CD4-positive, alpha-beta T cell treated with Interleukin-1 beta for 1 hour (primary cell): ENCODE data around the gene SH2D6.
"Not testable (repeated sequence)": the region's sequence is repeated elsewhere in the genome, so short reads cannot be mapped to it uniquely, and the experiment has no call there.

Experiments
- DNase-seq, 2 donors: peaks; one replicate each; pipeline ENCODE4 v3.0.0-alpha.2; 2020 to 2022

SH2D6 gene

GRCh38 chr2:85423525-85423924, 5.0 kb downstream of the SH2D6 start:
- DNase-seq, result no peak

DNA sequence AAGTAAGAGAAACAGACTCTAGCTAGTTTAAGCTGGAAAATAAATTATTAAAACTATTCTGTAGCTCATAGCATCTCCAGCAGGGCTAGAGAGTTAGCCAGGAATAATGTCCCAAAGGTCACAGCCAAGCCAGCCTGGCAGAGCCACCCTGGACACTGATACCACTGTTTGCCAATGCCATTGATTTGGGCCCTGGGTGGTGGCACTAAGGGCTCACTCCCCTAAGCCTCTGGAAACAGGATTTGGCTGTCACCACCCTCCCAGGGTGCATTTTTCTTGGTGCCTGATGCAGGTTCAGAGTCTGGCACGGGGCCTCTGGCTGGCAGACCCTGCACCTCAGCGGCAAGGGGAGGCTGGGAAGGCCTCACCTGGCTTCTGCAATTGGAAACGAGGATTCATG, 7.1 kb downstream of the SH2D6 start:
- no peak for DNase-seq

GRCh38 chr2:85427300-85427835, 8.9 kb downstream of the SH2D6 start:
- no peak for DNase-seq

DNA sequence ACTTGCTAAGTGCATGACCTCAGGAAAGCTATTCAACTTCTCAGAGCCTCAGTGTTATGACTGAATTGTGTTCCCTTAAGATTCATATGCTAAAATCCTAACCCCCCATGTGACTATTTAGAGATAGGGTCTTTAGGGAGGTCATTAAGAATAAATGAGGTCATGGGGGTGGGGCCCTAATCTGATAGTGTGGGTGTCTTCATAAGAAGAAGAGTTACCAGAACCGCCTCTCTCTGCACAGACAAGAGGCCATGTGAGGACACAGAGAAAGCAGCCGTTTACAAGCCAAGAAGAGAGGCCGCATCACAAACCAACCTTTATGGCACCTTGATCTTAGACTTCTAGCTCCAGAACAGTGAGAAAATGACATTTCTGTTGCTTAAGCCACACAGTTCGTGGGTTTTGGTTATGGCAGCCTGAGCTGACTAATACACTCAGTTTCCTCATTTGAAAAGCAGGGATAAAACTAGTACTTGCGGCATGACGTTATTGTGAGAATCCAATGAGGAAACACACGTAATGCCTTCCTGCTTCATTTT, 9.9 kb downstream of the SH2D6 start:
- DNase-seq, result no peak

DNA sequence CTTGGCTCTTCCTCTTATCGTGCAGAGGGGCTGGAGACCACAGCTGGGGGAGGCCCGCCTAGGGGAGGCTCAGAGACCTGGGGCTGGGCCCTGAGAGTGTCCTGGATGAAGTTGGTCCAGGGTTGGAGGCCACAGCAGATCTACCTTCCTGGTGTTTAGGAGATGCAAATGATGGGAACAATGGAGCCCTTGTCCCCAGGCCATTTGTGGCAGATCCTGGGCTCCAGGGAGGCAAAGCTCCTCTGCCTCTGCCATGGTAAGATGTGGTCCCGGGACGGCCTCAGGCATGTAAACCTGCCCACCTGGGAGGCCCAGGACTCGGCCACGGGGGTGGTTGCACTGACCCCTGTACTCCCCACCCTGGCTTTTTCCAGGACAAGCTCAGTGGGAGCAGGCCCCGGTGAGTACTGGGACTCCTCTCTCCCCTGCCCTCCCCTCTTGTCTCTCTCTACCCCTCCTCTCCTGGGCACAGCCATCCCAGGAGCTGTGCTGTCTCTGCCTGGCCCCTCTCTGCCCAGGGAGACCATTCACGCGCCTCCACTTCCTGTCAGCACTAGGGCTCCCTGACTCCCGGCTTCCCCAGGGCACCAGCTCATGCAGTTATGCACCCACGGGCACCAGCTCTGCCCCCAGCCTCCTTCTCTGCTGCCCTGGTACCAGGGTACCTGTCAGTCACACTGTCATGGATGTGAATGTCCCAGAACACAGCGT, 10.9 kb downstream of the SH2D6 start:
- no peak for DNase-seq

DNA sequence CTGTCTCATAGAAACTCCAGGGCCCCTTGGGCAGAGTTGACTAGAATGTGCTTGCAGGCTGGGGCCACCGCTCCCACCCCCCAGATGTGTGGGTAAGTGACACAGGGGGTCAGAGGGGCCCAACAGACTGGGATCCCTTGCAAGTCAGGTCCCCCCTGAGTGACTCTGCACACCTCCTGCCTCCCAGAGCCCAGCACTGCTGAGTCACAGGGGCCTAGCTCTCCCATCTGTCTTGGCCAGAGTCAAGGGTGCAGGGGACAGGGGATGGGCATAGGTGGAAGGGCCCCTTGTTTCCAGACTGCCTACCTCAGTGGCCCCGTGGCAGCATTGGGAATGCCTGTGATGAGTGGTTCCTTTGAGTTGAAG, 11.4 kb downstream of the SH2D6 start:
- no peak for DNase-seq

- DNase-seq, result no peak
These were observed 12.4 kb downstream of the SH2D6 start for GRCh38 chr2:85430752-85431569.

GRCh38 chr2:85431570-85432205, 13.2 kb downstream of the SH2D6 start:
- no peak for DNase-seq

GRCh38 chr2:85433511-85434089, 15.1 kb downstream of the SH2D6 start:
- DNase-seq, result no peak

GRCh38 chr2:85434696-85435095, 16.2 kb downstream of the SH2D6 start:
- no peak for DNase-seq

GRCh38 chr2:85435220-85435958, 16.9 kb downstream of the SH2D6 start:
- DNase-seq, result no peak

- no peak for DNase-seq
These were observed 17.7 kb downstream of the SH2D6 start for GRCh38 chr2:85435981-85436835.

- DNase-seq, result no peak
These were observed 18.4 kb downstream of the SH2D6 start for GRCh38 chr2:85436836-85437487.

GRCh38 chr2:85437488-85438200, 19.1 kb downstream of the SH2D6 start:
- peak; percentile 77 to 84 for DNase-seq

DNA sequence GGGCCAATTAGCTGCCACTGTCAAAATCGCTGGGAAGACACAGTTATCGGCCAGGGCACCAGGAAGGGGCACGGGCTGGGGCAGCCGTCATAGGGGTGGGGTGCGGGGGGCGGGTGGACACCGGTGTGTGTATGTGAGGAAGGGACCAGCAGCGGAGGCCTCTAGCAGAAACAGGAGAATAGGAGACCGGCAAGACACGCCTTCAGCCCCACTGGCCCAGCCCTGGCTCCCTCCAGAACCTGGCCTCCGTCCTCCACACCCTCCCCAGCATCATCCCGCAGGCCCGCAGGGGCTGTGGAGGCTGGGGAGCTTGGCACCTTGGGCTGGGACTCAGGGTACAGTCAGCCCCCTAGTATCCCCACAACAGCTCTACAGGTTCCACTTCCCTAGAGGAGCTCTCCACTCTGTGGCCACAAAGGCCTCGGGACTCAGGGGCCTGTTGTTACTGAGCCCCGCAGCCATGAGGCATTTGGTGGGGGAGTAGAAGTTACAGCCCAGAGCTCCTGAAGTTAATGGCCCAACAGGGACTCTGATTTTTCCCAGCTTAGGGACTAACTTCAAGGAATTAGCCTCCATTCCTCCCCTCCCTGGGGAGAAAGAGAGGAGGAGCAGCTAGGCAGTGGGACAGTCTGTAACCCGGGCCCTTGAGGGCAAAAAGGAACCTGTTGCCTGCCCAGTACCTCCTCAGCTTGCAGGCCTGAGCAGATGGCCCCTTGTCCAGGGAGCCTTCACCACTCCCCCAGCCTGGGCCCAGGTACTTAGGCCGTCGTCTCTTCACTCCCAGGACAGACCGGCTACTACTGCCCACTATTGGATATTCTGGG, 19.9 kb downstream of the SH2D6 start:
- DNase-seq, result no peak

GRCh38 chr2:85439025-85439472, 20.5 kb downstream of the SH2D6 start:
- DNase-seq, result no peak

DNA sequence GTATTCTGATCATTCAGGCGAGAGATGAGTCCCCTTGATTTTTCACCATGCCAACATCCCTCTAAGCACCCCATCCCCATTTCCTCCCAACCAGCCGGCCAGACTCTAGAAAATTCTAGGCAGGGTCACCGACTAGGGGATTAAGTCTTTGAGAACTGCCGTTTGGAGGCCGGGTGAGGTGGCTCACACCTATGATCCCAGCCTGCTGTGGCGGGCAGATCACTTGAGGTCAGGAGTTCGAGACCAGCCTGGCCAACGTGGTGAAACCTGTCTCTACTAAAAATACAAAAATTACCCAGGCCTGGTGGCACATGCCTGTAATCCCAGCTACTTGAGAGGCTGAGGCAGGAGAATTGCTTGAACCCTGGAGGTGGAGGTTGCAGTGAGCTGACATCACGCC, 21.1 kb downstream of the SH2D6 start:
- DNase-seq, result not testable (repeated sequence)

- no peak for DNase-seq
These were observed 21.5 kb downstream of the SH2D6 start for GRCh38 chr2:85439986-85440385.

DNA sequence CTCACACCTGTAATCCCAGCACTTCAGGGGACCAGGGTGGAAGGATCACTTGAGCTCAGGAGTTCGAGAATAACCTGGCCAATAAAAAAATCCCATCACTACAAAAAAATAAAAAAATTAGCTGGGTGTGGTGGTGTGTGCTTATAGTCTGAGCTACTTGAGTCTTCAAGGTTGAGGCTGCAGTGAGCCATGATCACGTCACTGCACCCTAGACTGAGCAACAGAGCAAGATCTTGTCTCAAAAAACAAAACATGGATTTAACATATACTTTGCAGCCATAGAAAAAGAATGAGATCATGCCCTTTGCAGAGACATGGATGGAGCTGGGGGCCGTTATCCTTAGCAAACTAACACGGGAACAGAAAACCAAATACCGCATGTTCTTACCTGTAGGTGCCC, 22.2 kb downstream of the SH2D6 start:
- DNase-seq, result no peak
